Dendritic cell treated with granulocyte-macrophage colony-stimulating factor and Interleukin-4, amounts not matched to agents 40 ng/mL and 50 ng/mL, for 4 days (primary cell): ENCODE measurements around the gene UBAC2.

Experiments used
- H3K27ac Mint-ChIP-seq: one replicate; pipeline ENCODE4 v1.8.0; 2022; ENCODE audit warnings: mild to moderate bottlenecking, mixed read lengths
- H3K27me3 Mint-ChIP-seq: one replicate; pipeline ENCODE4 v1.8.0; 2022; ENCODE audit warnings: mild to moderate bottlenecking, mixed read lengths
- H3K36me3 Mint-ChIP-seq: one replicate; pipeline ENCODE4 v1.8.0; 2022; ENCODE audit warnings: low read depth, mixed read lengths
- H3K4me1 Mint-ChIP-seq: one replicate; pipeline ENCODE4 v1.8.0; 2022; ENCODE audit warnings: low read depth, mixed read lengths
- H3K4me3 Mint-ChIP-seq: one replicate; pipeline ENCODE4 v1.8.0; 2022; ENCODE audit warnings: mild to moderate bottlenecking, moderate library complexity, mixed read lengths
- H3K9me3 Mint-ChIP-seq: one replicate; pipeline ENCODE4 v1.8.0; 2022; ENCODE audit warnings: mixed read lengths
- intact Hi-C: fragments of 100-400 bp; cut with micrococcal nuclease; formaldehyde crosslinking; loops from one replicate; pipeline ENCODE4 v1.15.0; 2022

Gene UBAC2

DNA sequence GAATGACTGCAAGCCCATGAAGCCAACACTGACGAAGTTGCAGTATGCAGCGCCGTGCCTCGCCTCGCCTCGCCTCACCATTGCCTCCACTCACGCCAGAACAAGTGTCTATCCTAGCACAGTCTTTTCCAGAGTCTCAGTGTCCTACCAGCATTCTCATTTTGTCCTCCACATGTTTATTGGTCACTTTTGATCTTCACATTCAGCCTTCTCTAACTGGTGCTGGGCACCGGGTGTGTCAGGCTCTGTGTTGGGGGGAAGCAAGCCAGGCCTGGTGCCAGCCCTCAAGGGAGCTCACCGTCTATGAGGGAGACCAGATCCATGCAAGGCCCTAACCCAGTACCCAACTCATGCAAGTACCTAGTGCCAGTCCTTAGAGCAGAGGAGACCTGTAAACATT lies 176.3 kb downstream of the UBAC2 start:
- Mint-ChIP-seq H3K36me3 (peaks cover 70% of the 10 kb centered on the region), H3K9me3 (no peaks in the 10 kb centered on the region), H3K27me3 (no peaks in the 10 kb centered on the region), H3K4me3 (no peak overlapping the region), H3K27ac (peak overlapping the region; percentile 88), H3K4me1 (peaks cover 93% of the 10 kb centered on the region)
- intact Hi-C loops, result loop anchor here (1.0 to 5.0 kb wide), 3 partner anchors 75 to 130 kb away; no protein-coding TSS in a partner anchor

GRCh38 chr13:99377641-99378040 lies 177.0 kb downstream of the UBAC2 start:
- intact Hi-C loops, result loop anchor here (5.0 kb wide), 2 partner anchors 75 to 130 kb away; no protein-coding TSS in a partner anchor
- Mint-ChIP-seq H3K4me3 (no peak overlapping the region), H3K27me3 (no peaks in the 10 kb centered on the region), H3K27ac (peak overlapping the region; percentile 88), H3K36me3 (peaks cover 63% of the 10 kb centered on the region), H3K9me3 (no peaks in the 10 kb centered on the region), H3K4me1 (peaks cover 93% of the 10 kb centered on the region)

GRCh38 chr13:99378985-99379733 lies 178.5 kb downstream of the UBAC2 start:
- H3K27me3 Mint-ChIP-seq, result no peaks in the 10 kb centered on the region
- H3K27ac Mint-ChIP-seq, result peak overlapping the region; percentile 88
- peaks cover 54% of the 10 kb centered on the region for H3K36me3 Mint-ChIP-seq
- intact Hi-C loops, result loop anchor here (5.0 kb wide), 2 partner anchors 77 to 128 kb away; no protein-coding TSS in a partner anchor
- no peaks in the 10 kb centered on the region for H3K9me3 Mint-ChIP-seq
- H3K4me3 Mint-ChIP-seq, result no peak overlapping the region
- H3K4me1 Mint-ChIP-seq, result peaks cover 98% of the 10 kb centered on the region

DNA sequence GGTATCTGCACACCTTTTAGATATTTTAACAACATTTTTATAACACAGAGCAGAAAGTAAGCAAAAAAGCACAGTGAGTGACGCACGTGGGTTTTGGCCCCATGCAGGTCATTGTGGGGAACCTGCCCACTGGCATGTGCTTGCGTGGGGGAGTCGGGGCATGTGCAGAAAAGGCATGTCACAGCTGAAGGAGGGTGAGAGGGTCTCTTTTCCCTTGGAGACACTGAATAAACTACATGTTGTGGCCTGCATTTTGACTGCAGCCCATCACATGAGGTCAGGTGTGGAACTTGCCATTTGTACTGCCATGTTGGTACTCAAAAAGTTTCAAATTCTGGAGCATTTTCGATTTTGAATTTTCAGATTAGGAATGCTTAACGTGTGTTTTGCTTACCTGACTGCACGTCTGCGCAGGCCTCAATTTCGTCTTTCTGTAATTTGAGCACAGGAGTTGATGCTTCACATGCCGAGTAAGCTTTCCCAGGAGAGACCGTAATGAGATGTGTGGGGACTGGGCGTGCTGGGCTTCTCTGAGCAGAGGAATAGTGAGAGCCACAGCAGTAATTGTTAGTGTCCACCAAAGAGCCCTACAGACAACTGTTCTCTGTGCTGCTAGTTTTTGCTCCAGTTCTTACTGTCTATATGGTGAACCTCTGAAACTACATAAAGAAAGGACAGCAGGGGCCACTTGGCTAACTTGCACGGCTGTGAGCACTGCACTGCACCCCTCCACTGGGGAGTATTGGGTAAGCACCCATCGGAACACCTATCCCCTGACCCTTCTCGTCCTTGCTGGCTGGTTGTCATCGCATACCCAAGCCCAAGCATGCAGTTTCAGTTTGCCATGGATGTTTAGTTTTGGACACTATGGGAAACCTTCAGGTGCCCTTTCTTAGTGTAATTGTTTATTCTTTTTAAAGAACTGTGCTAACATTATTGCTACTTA lies 179.5 kb downstream of the UBAC2 start:
- peaks cover 48% of the 10 kb centered on the region for H3K36me3 Mint-ChIP-seq
- H3K27ac Mint-ChIP-seq, result peak overlapping the region; percentile 88
- no peak overlapping the region for H3K4me3 Mint-ChIP-seq
- H3K9me3 Mint-ChIP-seq, result no peaks in the 10 kb centered on the region
- H3K27me3 Mint-ChIP-seq, result no peaks in the 10 kb centered on the region
- H3K4me1 Mint-ChIP-seq, result peaks cover 89% of the 10 kb centered on the region
- intact Hi-C loops, result loop anchor here (5.0 kb wide), 2 partner anchors 78 to 127 kb away; no protein-coding TSS in a partner anchor

DNA sequence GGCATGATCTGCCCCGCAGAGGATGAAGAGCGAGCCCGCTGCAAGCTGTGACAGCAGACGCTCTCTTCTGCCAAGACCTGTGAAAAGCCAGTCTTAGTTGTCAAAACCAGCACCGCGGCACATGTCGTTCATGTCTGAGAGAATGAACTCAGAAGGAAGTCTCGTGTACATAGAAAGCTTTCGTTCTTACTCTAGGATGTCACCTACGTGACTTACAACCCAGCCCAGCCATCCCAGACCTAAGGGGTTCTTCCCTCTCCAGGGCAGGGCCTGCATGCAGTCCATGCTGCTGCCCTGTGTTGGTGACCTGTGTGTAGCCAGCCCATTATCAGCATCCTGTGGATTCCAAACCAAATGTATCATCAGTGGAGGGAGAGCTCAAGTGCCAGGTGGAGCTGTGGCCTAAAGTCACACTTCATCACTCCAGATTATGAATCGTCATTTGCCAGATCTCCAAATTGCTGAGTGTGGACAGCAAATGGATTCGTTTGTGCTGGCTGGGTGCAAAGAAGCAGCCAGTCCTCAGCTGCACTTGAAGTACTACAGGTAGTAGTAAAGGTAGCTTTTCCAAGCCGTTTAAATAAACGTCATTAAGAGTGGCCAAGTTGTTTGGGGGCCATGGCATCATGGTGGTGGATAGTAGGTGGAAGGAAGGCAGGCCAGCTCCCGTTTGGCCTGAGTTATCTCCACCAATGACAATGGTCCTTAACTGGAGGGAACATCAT lies 180.4 kb downstream of the UBAC2 start:
- peak overlapping the region; percentile 88 for H3K27ac Mint-ChIP-seq
- intact Hi-C loops, result no loop called here
- H3K9me3 Mint-ChIP-seq, result no peaks in the 10 kb centered on the region
- H3K4me3 Mint-ChIP-seq, result no peak overlapping the region
- peaks cover 89% of the 10 kb centered on the region for H3K4me1 Mint-ChIP-seq
- peaks cover 57% of the 10 kb centered on the region for H3K36me3 Mint-ChIP-seq
- no peaks in the 10 kb centered on the region for H3K27me3 Mint-ChIP-seq

GRCh38 chr13:99381766-99382165 lies 181.1 kb downstream of the UBAC2 start:
- H3K27me3 Mint-ChIP-seq, result no peaks in the 10 kb centered on the region
- H3K36me3 Mint-ChIP-seq, result peaks cover 57% of the 10 kb centered on the region
- peaks cover 89% of the 10 kb centered on the region for H3K4me1 Mint-ChIP-seq
- H3K9me3 Mint-ChIP-seq, result no peaks in the 10 kb centered on the region
- intact Hi-C loops, result no loop called here
- peak overlapping the region; percentile 92 for H3K27ac Mint-ChIP-seq
- no peak overlapping the region for H3K4me3 Mint-ChIP-seq

DNA sequence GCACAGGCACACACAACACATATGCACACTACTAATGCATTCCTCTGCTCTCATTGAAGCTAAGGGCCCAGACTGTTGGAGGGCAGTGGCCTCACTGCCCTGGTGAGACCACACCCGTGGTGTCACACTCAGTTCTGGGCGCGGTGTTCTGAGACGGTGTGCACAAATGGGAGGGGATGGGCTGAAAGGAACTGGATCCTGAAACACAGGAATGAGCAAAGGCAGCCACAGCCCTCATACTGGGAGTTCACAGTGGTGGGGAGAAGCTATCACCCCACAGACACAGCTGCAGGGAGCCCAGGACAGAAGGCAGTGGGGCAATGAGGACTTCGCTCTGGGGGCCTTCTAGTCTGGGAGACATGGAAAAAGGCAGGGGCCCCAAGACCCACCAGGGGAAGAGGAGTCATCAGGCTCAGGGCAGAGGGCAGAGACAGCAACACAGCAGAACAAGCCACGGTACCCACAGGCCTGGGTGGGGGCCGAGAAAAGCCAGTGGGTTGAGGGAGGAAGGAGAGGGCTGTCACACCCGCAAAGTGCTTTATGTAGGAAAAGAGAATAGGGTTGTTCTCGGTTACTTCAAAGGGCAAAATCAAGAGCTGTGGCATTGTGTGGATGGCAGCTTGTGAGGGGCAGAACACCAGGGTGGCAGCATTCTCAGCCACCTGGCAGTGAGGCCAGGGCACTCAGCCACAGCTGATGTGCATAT lies 181.9 kb downstream of the UBAC2 start:
- intact Hi-C loops, result no loop called here

GRCh38 chr13:99383511-99383921 lies 182.9 kb downstream of the UBAC2 start:
- Mint-ChIP-seq H3K27me3 (peaks cover 2% of the 10 kb centered on the region), H3K4me3 (peak overlapping the region; percentile 41), H3K36me3 (peaks cover 58% of the 10 kb centered on the region), H3K27ac (peak overlapping the region; percentile 92), H3K4me1 (peaks cover 88% of the 10 kb centered on the region), H3K9me3 (no peaks in the 10 kb centered on the region)
- intact Hi-C loops, result no loop called here

More for the DNA sequence above, 181.9 kb downstream of the UBAC2 start:
- H3K4me1 Mint-ChIP-seq, result peaks cover 89% of the 10 kb centered on the region
- no peaks in the 10 kb centered on the region for H3K9me3 Mint-ChIP-seq
- no peak overlapping the region for H3K4me3 Mint-ChIP-seq
- H3K27ac Mint-ChIP-seq, result peak overlapping the region; percentile 92
- peaks cover 56% of the 10 kb centered on the region for H3K36me3 Mint-ChIP-seq
- no peaks in the 10 kb centered on the region for H3K27me3 Mint-ChIP-seq

DNA sequence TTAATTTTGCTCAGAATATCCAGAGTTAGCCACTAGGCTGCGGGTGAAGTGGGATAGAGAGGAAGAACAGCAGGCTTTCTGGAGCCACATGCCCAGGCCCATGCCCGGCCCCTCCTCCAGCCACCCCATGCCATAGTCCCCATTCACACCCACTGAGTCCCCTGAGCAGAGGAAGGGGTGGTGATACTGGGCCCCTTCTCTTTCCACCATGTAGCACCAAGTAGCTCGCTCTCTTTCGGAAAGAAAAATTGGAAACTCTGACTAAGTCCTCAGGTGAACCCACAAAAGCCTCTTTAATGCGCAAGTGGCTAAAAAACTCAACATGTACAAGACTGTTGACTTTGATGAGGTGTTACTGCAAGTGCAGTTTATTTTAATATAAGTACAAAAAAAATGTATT lies 183.3 kb downstream of the UBAC2 start:
- H3K27me3 Mint-ChIP-seq, result peaks cover 2% of the 10 kb centered on the region
- intact Hi-C loops, result no loop called here
- H3K27ac Mint-ChIP-seq, result peak overlapping the region; percentile 92
- H3K9me3 Mint-ChIP-seq, result no peaks in the 10 kb centered on the region
- H3K4me3 Mint-ChIP-seq, result no peak overlapping the region
- H3K4me1 Mint-ChIP-seq, result peaks cover 87% of the 10 kb centered on the region
- peaks cover 61% of the 10 kb centered on the region for H3K36me3 Mint-ChIP-seq

GRCh38 chr13:99384468-99384867 lies 183.8 kb downstream of the UBAC2 start:
- peaks cover 66% of the 10 kb centered on the region for H3K36me3 Mint-ChIP-seq
- H3K9me3 Mint-ChIP-seq, result no peaks in the 10 kb centered on the region
- H3K4me1 Mint-ChIP-seq, result peaks cover 86% of the 10 kb centered on the region
- intact Hi-C loops, result no loop called here
- H3K27ac Mint-ChIP-seq, result peak overlapping the region; percentile 56
- H3K4me3 Mint-ChIP-seq, result no peak overlapping the region
- peaks cover 2% of the 10 kb centered on the region for H3K27me3 Mint-ChIP-seq

- intact Hi-C loops, result no loop called here
- no peaks in the 10 kb centered on the region for H3K9me3 Mint-ChIP-seq
- no peak overlapping the region for H3K27ac Mint-ChIP-seq
- peaks cover 86% of the 10 kb centered on the region for H3K4me1 Mint-ChIP-seq
- peaks cover 2% of the 10 kb centered on the region for H3K27me3 Mint-ChIP-seq
- peaks cover 67% of the 10 kb centered on the region for H3K36me3 Mint-ChIP-seq
- no peak overlapping the region for H3K4me3 Mint-ChIP-seq
Measured at GRCh38 chr13:99385161-99385560, 184.5 kb downstream of the UBAC2 start.

GRCh38 chr13:99385940-99386339 lies 185.3 kb downstream of the UBAC2 start:
- H3K27ac Mint-ChIP-seq, result peak overlapping the region; percentile 84

DNA sequence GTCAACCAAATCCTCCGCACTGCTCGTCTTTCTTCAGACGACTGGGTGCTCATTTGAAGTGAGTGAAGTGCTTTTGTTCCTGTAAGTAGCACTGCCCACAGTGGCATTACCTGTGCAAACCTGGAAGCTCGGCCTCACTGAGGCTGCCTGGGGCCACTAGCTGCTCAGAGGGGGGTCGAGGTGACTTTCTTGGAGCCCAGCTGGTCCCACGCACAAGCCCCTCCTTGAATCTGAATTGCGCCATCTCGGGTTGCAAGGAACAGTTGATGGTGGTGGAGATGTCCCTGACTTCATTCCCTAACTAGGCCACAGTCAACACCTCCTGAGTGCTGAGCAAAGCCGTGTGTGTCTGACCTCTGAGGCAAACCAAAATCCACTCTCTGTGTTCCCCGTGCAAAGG lies 185.8 kb downstream of the UBAC2 start:
- Mint-ChIP-seq H3K9me3 (no peaks in the 10 kb centered on the region), H3K36me3 (peaks cover 56% of the 10 kb centered on the region), H3K4me3 (no peak overlapping the region), H3K27ac (peak overlapping the region; percentile 84), H3K27me3 (peaks cover 2% of the 10 kb centered on the region), H3K4me1 (peaks cover 74% of the 10 kb centered on the region)
- intact Hi-C loops, result loop anchor here (2.0 kb wide), 1 partner anchor 118 kb away; no protein-coding TSS in a partner anchor

More at GRCh38 chr13:99385940-99386339, 185.3 kb downstream of the UBAC2 start:
- intact Hi-C loops, result loop anchor here (2.0 kb wide), 1 partner anchor 117 kb away; no protein-coding TSS in a partner anchor
- Mint-ChIP-seq H3K9me3 (no peaks in the 10 kb centered on the region), H3K4me1 (peaks cover 80% of the 10 kb centered on the region), H3K27me3 (peaks cover 2% of the 10 kb centered on the region), H3K4me3 (no peak overlapping the region), H3K36me3 (peaks cover 62% of the 10 kb centered on the region)
